ENCODE data around the gene SYNJ2.

The SYNJ2 gene

GRCh38 chr6:157982563-157983405 is 1.1 kb downstream of the SYNJ2 start:
- peak in 1 of 2 experiments; percentile 4 for DNase-seq

DNA sequence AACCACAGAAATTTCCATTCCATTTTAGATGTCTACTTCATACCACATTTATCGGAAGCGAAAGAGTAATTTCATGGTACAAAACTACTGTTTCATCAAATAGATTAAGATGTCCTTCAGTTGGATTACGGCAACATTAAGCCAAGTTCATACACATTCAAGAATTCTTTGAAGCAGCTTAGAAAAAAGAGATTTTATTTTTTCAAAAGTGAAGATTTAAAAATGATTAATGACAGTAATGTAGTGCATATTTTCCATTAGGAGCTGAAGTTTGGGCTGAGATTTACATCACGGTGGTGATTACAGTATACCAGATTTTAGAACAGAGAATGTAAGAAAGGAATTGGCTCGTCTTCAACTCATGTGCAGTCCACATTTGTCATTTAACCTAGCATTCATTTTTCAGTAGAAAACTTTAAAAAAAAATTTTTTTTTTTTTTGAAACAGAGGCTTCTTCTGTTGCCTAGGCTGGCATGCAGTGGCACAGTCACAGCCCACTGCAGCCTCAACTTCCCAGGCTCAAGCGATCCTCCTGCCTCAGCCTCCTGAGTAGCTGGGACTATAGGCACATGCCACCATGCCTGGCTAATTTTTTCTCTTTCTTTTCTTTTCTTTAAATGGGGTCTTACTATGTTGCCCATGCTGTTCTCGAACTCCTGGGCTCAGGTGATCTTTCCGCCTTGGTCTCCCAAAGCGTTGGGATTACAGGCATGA is 1.9 kb downstream of the SYNJ2 start:
- DNase-seq: no peak

DNA sequence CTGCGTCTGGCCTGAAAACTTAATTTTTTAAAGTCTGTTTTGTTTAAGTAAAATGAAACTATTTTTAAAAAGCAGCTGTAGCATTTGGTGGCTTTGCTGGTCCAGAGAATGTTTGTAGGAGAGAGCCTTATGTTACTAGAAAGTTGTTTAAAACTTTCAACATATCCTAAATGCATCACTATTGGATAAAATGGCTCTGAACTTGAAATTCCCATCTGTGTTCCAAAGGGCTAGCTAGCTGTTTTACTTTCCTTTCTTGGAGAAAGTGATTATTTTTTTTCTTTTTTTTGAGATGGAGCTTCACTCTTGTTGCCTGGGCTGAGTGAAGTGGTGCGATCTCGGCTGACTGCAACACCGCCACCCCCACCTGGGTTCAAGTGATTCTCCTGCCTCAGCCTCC is 2.5 kb downstream of the SYNJ2 start:
- DNase-seq: no peak

GRCh38 chr6:157984686-157985225 is 3.1 kb downstream of the SYNJ2 start:
- DNase-seq: no peak

DNA sequence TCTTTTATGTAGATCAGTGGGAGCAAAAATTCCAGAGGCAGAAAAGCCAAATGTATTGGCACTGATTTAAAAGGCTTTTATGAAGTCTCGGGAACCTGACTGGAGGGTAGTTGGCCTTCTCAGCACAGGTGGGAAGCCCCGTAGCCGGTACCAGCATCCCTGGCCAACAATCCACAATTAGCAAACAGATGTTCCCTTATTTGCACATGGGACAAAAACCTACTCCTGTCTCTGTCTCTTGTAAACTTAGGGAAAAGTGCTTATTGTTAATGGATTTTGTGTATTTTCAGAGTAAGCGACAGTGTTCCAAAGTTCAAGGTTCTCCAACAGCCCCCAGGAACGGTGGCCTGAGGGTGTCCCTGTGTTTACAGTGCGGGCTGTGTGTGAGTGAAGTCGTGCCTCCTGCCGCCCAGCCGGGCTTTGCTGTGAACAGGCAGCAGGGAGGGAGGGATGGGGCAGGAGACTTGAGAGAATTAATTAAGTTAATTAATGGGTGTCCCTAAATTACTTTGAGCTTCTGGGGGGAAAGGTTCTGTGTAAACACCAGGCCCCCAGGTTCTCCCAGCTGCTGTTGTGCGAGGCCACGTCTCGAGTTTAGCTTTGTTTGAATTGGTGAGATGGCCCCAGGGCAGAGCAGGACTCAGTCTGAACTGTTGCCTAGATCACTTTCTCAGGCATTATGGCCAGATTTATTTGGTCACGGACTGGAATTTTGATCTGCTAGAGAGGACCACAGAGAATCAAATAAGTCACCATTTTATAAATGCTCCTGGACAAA is 3.9 kb downstream of the SYNJ2 start:
- no peak for DNase-seq

DNA sequence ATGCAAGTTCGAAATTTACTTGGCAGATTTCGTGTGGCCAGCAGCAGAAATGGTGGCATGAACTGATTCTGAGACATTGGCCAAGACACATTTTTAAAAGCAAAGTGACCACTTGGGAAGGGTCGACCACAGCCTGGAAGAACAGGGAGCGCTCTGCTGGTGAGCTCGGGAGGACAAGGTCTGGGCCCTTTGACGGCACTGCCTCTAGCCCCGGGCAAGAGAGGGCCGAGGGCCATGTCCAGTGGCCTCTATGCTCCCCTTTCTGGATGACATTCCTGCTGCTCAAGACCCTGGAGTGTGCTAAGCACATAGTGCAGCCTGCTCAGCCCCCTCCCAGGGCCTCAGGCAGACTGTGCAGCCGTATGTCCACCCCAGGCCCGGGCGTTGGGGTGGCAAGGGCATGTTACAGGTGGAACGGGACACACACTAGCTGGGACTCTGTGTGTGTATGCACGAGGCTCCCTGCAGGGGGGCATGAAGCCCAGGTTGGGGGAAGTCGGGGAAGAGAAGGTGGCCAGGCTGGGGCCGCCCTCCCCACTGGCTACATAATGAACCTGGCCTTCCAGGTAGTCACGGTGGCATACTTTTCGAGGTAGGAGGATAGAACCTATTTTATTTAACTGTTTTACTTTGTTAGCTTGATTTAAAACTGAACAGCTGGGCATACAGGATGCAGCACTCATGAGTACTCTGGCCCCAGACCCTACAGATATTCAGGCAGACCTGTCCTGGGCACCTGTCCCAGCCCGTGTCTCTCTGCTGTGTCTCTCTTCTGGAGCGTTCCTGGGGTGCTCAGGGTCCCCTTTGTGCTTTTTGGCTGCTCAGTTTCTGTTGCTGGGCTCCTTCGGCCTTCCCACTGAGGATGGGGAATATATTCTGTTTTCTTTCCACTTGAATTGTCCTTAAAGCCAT is 6.4 kb downstream of the SYNJ2 start:
- no peak for DNase-seq

GRCh38 chr6:157988700-157989063 is 7.0 kb downstream of the SYNJ2 start:
- peak in 1 of 2 experiments; percentile 25 for DNase-seq

- peak; percentile 90 to 98 for DNase-seq
These were observed 8.1 kb downstream of the SYNJ2 start for GRCh38 chr6:157989541-157990289.

DNA sequence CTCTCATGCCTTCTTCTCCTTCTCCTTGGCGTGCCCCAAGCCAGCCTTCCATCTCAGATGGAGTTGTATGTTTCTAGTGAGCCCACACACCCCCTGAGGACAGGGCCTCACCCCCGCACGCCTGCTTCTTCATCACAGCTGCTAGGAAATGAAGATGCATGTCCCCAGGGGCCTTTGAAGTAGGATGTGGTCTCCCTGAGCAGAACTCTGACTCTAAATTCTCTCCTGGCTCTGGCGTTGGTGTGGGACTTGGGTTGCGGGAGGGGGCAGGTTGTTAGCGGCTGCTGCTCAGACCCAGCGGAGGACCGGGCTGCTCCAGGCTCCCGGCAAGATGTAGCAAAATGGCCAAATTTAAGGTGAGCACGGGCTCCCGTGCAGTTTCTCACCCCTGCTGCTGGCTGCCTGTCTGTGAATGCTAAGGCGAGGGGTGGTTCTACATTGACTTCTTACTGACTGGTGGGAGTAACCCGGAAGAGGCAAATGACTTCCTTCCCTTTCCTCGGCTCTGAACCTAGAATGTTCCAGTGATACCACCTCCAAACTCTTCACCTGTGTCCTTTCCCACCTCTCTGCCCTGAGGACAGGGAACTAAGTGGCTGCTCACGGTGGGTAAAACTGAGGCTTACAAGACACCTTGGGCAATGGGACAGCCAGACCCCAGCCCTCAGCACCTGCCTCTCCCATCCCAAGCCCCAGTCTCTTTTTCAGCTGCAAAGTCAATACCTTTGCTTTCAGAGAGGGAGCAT is 8.8 kb downstream of the SYNJ2 start:
- DNase-seq: peak in 1 of 2 experiments; percentile 47

GRCh38 chr6:157991067-157991432 is 9.4 kb downstream of the SYNJ2 start:
- DNase-seq: no peak

GRCh38 chr6:157993076-157993475 is 11.4 kb downstream of the SYNJ2 start:
- DNase-seq: peak in 1 of 2 experiments; percentile 53

- DNase-seq: no peak
These were observed 12.6 kb downstream of the SYNJ2 start for GRCh38 chr6:157994125-157994795.

DNA sequence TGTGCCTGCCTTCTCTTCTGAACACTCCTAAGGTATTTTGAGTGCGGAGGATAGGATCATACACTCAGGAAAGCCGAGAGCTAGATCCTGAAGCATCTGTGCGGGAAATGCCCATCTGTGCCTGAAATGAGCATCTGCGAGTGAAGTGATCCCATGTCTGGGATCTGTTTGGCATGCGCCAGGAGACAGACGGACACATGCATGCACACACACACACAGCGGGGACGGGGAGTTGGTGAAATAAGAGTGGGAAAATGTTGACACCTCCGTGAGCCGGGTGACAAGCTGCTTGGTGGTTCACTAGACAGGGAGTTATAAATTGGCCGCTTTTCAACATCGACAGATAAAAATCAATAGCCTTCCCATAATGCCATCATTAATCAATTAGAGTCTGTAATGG is 13.8 kb downstream of the SYNJ2 start:
- DNase-seq: peak; percentile 40 to 62

GRCh38 chr6:157996201-157996712 is 14.6 kb downstream of the SYNJ2 start:
- no peak for DNase-seq

DNA sequence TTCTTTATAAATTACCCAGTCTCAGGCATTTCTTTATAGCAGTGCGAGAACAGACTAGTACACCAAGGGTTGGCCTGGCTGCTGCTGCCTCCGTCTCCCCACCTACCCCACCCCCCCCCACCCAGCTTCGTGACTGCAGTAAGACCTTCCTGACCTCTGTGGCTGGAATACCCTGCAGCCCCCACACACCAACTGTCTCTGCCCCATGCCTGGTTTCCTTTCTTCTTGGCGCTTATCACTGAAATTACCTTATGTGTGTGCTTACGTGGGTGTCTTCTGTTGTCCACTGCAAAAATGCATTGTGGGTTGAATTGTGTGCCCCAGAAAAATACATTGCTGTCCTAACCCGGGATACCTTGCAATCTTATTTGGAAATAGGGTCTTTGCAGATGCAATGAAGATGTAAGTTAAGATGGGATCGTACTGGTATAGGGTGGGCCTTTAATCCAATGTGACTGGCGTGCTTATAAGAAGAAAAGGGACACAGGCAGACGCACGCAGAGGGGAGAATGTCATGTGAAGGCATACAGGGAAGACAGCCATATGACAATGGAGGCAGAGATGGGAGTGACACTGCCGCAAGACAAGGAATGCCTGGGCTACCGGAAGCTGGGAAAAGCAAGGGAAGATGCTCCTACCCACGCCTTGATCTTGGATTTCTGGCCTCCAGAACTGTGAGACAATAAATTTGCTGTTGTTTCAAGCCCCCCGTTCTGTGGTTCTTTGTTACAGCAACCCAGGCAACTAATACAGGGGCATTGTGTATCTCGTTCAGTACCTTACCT is 15.4 kb downstream of the SYNJ2 start:
- DNase-seq: no peak

DNA sequence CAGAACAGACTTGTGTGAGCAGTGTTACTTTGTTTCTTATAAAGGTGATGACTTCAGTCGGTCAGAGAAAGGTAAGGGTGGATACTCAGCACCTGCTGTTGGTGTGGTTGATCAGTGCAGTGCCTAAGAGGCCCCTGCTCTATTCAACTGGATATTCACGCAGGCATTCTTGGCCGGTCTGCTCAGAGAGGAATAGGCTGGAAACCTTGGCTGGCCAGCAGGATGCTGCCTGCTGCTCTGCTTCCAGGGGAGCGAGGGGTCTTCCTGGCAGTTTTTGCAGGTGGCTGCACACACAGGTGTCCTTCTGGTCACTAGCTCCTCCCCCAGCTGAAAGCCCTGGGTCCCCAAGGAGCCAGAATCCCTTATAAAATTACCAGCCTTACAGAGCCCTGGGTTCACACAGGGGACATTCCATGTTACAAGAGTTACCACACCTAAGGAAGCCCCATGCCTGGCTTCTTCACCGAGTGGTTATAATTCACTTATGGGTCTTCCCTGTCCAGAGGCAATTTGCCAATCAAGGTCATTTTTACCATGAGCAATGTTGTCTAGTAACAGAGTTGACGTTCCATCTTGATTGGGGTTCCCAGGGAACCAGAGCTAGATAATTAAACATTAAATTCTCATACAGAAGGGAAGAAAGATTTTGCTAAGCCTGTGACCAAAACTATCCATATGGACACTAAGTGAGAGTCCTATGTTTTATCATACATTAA is 16.4 kb downstream of the SYNJ2 start:
- DNase-seq: no peak

DNA sequence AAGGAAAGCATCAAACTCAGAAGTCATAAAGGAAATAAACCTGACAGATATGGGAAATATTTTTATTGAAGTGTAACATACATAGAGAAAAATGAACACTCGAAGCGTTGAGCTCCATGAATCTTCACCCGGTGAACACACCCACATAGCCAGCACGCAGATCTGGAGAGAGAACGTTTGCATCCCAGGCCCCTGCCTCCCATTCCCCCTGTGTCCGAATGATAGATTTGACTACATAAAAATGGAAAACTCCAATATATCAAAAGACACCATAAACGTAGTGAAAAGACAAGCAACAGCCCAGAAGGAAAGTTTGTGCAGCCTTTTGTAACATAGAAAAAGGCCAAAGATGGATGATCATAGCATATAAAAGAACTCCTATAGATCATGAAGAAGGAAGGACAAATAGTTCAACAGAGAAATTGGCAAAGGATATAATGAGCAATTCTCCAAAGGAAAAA is 17.1 kb downstream of the SYNJ2 start:
- no peak for DNase-seq
